Middle frontal gyrus (tissue), 1 donor: ENCODE measurements around the gene NELL2.
"Not testable (repeated sequence)": the region's sequence is repeated elsewhere in the genome, so short reads cannot be mapped to it uniquely, and the experiment has no call there.

Source experiments
- DNase-seq: peaks from one replicate; pipeline ENCODE4 v3.0.0-alpha.2; 2015; ENCODE audit warnings: low spot score; ENCODE audit errors: extremely low spot score

The NELL2 gene

DNA sequence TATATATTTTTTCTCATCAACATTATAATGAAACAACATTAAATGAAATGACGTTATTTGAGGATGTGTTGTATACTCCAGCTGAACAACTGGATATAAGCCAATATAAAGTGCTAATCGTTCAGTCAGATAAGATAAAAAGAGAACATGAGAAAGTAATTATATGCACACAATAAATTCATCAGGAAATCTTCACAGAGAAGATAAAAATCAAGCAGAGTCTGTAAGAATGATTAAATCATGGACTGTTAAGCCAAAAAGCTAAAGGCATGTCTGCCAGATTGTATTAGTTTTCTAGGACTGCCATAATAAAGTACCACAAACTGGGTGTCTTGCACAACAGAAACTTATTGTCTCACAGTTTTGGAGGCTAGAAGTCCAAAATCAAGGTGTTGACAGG, 178.6 kb downstream of the NELL2 start:
- no peak for DNase-seq

DNA sequence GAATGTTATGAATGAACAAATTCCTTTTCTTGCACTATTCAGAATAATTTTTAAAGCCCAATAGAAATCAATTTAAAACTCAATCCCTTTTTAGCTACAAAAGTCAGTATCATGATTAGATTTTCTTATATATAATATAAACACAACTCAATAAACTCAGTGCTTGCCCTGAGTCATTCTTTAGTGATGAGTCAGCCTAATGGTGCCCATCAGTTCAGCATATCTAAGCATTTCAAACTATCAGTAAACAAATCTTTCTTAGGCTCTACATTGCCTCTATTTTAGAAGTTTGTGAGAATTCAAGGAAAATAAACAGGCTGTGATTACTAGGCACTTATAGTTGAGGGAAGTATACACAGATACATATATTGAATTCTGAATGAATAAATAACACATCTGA, 179.6 kb downstream of the NELL2 start:
- no peak for DNase-seq

DNA sequence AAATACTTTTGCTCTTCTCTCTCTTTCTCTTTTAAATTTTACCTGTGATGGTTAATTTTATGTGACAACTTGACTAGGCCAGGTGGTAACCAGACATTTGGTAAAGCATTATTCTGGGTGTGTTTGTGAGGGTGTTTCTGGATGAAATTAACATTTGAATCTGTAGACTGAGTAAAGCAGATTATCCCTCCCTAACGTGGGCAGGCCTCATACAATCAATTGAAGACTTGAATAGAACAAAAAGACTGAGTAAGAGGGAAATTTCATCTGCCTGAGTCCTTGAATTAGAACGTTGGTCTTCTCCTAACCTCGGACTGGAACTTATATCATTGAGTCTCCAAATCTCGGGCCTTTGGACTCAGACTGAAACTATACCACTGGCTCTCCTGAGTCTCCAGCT, 182.1 kb downstream of the NELL2 start:
- DNase-seq, result no peak

- no peak for DNase-seq
Measured at GRCh38 chr12:44689587-44689986, 186.5 kb downstream of the NELL2 start.

GRCh38 chr12:44686821-44687432, 189.2 kb downstream of the NELL2 start:
- DNase-seq, result not testable (repeated sequence)

GRCh38 chr12:44677724-44678123, 198.4 kb downstream of the NELL2 start:
- no peak for DNase-seq

- no peak for DNase-seq
Measured at GRCh38 chr12:44674875-44675274, 201.2 kb downstream of the NELL2 start.

- DNase-seq, result no peak
Measured at GRCh38 chr12:44673811-44674210, 202.3 kb downstream of the NELL2 start.

GRCh38 chr12:44672042-44672441, 204.1 kb downstream of the NELL2 start:
- no peak for DNase-seq

GRCh38 chr12:44668443-44668842, 207.7 kb downstream of the NELL2 start:
- DNase-seq, result no peak

DNA sequence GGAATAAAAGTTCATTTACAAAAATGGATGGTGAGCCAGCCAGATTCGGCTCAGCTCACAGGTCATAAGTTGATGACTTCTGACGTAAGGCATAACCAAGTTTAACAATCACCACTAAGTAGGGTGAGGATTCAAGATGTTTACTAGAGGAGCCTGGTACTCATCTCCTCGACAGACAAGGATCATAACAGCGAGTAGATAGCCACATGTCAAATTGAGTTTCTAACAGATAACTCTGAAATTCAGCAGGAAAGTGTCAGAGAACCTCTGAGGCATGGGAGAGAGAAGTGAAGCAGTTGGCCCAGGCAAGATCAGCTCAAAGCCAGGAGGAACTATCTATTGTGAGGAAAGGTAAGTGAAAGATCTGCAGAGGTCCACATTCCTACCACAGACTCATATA, 208.7 kb downstream of the NELL2 start:
- no peak for DNase-seq

GRCh38 chr12:44663291-44663690, 212.8 kb downstream of the NELL2 start:
- DNase-seq, result no peak

DNA sequence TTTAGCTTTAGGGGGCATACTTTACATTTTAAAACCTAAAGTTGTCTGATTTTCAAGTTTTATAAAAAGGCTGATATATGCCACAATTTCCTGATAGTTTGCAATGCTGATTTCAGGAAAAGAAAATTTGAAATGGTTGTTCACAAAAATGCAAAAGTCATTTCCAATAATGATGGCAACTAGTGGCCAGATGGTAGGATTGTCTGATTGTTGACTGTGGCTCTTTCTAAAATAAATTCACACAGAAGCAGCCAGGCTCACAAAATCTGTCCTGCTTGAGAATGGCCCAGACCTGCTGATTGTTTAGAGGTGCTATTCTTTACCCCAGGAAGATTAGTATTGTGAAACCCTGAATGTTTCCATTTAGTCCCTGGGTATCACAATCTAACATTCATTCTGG, 220.3 kb downstream of the NELL2 start:
- DNase-seq, result no peak

DNA sequence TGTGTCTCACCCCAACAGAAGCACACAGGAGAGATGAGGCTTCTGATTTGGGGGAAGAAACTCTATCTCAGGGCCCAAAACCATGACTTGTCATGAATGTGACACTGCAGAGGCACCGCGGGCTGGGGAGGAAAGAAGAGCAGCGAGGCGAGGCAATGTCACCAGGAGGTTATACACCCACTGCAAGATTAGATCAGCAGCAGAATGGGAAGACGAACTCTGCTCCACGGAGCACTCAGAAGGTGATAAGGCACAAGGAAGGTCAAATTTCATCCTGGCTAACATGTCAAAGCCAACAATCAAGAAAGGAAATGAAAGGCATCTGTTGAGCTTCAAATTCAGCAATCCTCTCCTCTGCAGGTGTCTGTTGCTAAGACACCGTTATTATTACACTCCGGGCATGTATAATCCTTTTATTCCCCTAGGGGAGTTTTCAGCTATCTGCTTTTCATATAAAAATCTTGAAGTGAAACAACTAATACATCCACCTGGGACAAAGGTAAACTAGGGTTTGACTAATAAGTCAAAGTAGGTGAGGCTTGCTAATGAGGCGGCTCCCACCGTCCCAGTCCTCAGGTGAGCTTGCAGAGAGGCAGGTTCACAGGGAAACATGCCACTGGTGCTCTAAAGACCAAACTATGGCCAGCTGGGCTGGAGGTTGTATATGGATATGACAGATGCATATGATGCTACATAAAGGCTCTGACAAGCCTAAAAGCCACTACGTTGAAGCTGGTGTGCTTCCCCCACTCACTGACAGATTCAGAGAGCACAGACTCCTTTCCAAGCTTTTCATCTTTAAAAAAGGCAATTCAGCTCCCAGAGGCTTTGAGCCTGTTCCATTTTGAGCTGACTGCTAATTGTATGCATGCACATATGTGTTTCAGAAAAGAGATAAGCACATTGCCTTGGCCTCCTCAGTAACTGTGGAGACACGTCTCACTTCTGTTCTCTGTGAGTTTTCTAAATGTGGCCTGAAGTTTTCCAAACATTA, 221.2 kb downstream of the NELL2 start:
- DNase-seq, result peak; percentile 40

DNA sequence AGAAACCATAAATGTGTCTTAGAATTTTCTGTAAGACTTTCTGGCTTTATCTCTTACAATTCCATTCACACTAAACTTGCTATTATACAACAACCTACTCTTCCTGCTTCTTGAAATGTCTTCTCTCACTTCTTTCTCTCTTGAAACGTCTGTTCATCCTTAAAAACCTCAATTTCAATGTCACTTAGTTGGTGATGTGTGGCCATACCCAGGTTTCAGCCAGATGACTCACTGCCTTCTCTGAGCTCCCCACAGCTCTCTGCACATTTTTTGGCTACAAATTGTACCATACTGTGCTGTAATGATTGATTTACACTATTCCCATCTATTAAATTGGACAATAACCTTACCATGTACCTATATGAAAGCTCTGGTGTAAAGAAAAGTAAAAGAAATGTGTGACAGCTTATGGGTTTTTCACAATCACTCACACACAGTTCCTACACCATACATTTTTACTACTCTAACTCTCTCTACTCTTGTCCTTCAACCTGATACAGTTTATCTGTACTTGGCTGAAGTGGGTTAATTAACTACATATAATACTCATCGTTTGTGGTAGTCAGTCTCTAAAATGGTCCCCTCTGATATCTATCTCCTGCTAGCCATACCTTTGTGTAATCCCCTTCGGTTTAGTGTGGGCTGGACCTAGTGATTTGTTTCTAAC, 222.1 kb downstream of the NELL2 start:
- no peak for DNase-seq

- DNase-seq, result no peak
Measured at GRCh38 chr12:44649693-44650092, 226.4 kb downstream of the NELL2 start.

- DNase-seq, result no peak
Measured at GRCh38 chr12:44647917-44648690, 228.0 kb downstream of the NELL2 start.

DNA sequence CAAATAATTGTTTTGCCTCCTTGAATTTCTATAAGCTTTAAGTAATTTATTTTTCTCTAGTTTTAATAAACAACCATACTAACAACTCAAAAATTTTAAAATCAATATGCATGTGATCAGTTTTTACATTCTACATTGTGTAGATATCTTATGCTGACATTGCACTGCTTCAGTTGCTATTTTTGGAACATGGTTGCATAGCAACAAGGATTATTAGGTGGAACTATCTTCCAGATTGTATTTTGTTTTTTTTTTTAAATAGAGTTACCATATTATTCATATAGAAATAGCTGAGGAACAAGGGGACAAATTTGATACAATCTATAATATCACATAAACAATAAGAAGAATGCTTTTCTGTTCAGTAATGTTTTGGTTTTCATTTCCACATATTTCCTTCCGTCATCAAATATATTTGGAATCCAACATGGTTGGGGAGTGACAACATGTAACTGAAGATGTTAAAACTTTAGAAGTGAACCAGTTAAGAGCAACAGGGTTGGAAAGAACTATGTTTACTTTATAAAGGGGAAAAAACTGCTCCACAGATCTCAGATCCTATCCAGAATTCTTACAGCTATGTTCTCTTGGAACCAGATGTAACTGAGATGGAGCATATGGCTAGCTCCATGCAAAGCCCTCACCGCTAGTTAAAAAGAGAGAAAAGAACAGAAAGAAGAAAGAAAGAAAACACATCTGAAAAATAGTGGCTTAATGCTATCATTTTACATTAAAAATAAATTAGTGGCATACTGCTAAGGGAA, 235.5 kb downstream of the NELL2 start:
- DNase-seq, result no peak

- DNase-seq, result no peak
Measured at GRCh38 chr12:44637875-44638274, 238.2 kb downstream of the NELL2 start.

DNA sequence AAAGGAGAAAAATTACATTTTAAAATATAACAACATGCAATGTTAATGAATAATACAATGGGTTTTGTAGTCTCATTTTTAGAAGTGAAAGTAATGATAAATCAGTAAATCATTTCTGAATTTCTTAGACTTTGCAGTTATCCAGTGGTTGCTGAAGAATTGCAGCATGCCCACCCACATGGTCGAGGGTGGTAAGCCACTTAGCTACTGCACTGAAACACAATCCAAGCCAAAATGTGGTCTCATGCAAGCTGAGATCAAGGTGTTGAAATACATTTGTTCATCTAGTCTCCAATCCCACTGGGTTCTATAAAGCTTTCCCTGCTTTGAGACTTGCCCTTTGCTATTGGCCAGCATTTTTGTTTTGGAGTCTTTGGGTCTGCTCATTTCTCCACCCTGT, 247.9 kb downstream of the NELL2 start:
- DNase-seq, result no peak
